ENCODE data around the gene OTUD5.

DNA sequence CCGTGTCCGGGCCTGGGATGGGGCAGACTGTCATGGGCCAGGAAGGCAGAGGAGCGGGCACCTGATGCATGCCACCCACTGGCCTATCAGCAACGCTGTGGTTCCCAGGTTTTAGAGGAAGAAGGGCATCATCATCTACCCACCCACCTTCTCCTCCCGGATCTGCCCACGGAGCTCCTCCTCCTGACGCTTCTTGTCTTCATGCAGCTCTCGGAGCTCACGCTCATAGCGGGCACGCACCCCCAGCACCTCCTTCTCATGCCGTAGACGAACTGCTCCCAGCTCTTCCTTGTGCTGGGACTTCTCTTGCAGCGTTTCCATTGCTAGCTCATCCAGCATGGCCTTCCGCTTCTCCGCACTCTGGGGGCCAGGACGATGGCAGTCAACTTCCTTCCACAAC lies 25.7 kb upstream of the OTUD5 start:
- TF ChIP-seq POLR2A (IDR thresholded peaks at IDR 0.05), result no peak
- TF ChIP-seq, protein P1, sequence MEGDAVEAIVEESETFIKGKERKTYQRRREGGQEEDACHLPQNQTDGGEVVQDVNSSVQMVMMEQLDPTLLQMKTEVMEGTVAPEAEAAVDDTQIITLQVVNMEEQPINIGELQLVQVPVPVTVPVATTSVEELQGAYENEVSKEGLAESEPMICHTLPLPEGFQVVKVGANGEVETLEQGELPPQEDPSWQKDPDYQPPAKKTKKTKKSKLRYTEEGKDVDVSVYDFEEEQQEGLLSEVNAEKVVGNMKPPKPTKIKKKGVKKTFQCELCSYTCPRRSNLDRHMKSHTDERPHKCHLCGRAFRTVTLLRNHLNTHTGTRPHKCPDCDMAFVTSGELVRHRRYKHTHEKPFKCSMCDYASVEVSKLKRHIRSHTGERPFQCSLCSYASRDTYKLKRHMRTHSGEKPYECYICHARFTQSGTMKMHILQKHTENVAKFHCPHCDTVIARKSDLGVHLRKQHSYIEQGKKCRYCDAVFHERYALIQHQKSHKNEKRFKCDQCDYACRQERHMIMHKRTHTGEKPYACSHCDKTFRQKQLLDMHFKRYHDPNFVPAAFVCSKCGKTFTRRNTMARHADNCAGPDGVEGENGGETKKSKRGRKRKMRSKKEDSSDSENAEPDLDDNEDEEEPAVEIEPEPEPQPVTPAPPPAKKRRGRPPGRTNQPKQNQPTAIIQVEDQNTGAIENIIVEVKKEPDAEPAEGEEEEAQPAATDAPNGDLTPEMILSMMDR (IDR thresholded peaks at IDR 0.05), result no peak

Data from heart left ventricle (tissue), 13 donors.